ENCODE measurements around the gene INSR. TPM values are rescaled to one million over a fixed set of nuclear protein-coding genes. Genes with fewer than 3 reads are reported as not detected.

INSR gene
- total and polyA plus RNA-seq, 2 experiments from 2014 or later: 19.2 to 52.1 TPM

GRCh38 chr19:7226739-7227138 is 67.5 kb downstream of the INSR start (continued):
- TF ChIP-seq ZNF462 (CRISPR knock-in tag; IDR thresholded peaks at IDR 0.05): no peak

- Mint-ChIP-seq H3K27ac (no peak overlapping the region), H3K36me3 (ENCODE audit: low read depth) (no peaks in the 10 kb centered on the region), H3K4me3 (no peak overlapping the region), H3K4me1 (peaks cover 13% of the 10 kb centered on the region), H3K27me3 (ENCODE audit: insufficient read depth, low read depth, poor library complexity) (no peaks in the 10 kb centered on the region), H3K9me3 (no peaks in the 10 kb centered on the region)
- Histone ChIP-seq H3K27ac (ENCODE audit: low read depth) (no peak overlapping the region), H4K20me1 (replicated peaks; ENCODE audit: insufficient read depth) (no peaks in the 10 kb centered on the region; the same call in 1 of the 2 replicates), H3K79me2 (replicated peaks; ENCODE audit: insufficient read depth) (peaks cover 14% of the 10 kb centered on the region), H2AFZ (no peak overlapping the region), H3K36me3 (ENCODE audit: insufficient read depth) (no peaks in the 10 kb centered on the region), H3K9me2 (ENCODE audit: insufficient read depth) (0 out of 2 replicates have a peak, but pooled peaks cover 4% of the 10 kb centered on the region), H3K4me3 (no peak overlapping the region), H3K4me2 (no peak overlapping the region), H3F3A (replicated peaks; ENCODE audit: low read depth) (no peaks in the 10 kb centered on the region), H3K4me1 (ENCODE audit: insufficient read depth) (peaks cover 10% of the 10 kb centered on the region; the same call in 1 of the 2 replicates), H3K27me3 (ENCODE audit: insufficient read depth) (no peaks in the 10 kb centered on the region)
- DNase-seq (ENCODE audit: low spot score) (no peak), ATAC-seq (no peak)
- no peak for TF ChIP-seq JUNB (IDR thresholded peaks at IDR 0.05; ENCODE audit: unreplicated experiment)
- TF ChIP-seq CREB1 (CRISPR knock-in tag; IDR thresholded peaks at IDR 0.05; ENCODE audit: low read depth): no peak
- TF ChIP-seq NANOG (IDR thresholded peaks at IDR 0.05; ENCODE audit: borderline replicate concordance): no peak
- no peak for TF ChIP-seq POLR2AphosphoS5 (IDR thresholded peaks at IDR 0.05; ENCODE audit: low read depth)
- TF ChIP-seq ZNF331 (CRISPR knock-in tag; IDR thresholded peaks at IDR 0.05; ENCODE audit: low read depth): no peak
- no peak for TF ChIP-seq EZH2 (IDR thresholded peaks at IDR 0.05; ENCODE audit: low read depth, unreplicated experiment)
- no peak for TF ChIP-seq ETS1 (IDR thresholded peaks at IDR 0.05)
- no peak for TF ChIP-seq ZNF462 (CRISPR knock-in tag; IDR thresholded peaks at IDR 0.05)
Observed at GRCh38 chr19:7225741-7226140, 68.5 kb downstream of the INSR start.
